SK-N-SH (cell line): ENCODE results near the gene PPP2R3B. TPM values are rescaled to one million over a fixed set of nuclear protein-coding genes. Genes with fewer than 3 reads are reported as not detected.

Experiments
- CTCF ChIA-PET: fragments of 300-600, 350-600 bp; formaldehyde crosslinking; extraction: SDS; loops from one replicate; lab custom pipeline; 2021; lab: Yijun Ruan, JAX
- POLR2A ChIA-PET: fragments of 350-600 bp; sonication (Branson Sonifier 250); formaldehyde crosslinking; extraction: SDS; loops from one replicate; lab custom pipeline; 2020; ENCODE audit warnings: antibody characterized with exemption, inconsistent platforms; lab: Yijun Ruan, JAX
- DNase-seq: peaks from one replicate; pipeline ENCODE4 v3.0.0; 2012
- H2AFZ ChIP-seq: fragments of 200-600 bp; sonication (generic); 2 replicates; pipeline ENCODE4 v1.8.1; 2016; ENCODE audit warnings: antibody characterized with exemption, mild to moderate bottlenecking, low read depth
- H3F3A ChIP-seq: fragments of 200-600 bp; sonication (generic); replicated peaks from 2 replicates; pipeline ENCODE3; 2016; ENCODE audit warnings: antibody characterized with exemption, mild to moderate bottlenecking; ENCODE audit not compliant: insufficient read depth
- H3K27ac ChIP-seq, 2 experiments: fragments of 200-500 bp in 1 of 2; fragments of 200-600 bp in 1 of 2; sonication (Bioruptor generic) in 1 of 2; sonication (generic), shearing (Covaris generic) in 1 of 2; 2 replicates each; pipeline versions ENCODE4 v1.5.1 to v1.6.1; 2014 to 2016; ENCODE audit warnings: low read depth in 2 of 2, inconsistent platforms in 1 of 2, low read length in 1 of 2, mild to moderate bottlenecking in 1 of 2, mixed read lengths in 1 of 2
- H3K27me3 ChIP-seq: fragments of 200-600 bp; sonication (generic), shearing (Covaris generic); 2 replicates; pipeline ENCODE4 v1.6.1; 2016; ENCODE audit warnings: mixed run types; ENCODE audit not compliant: insufficient read depth
- H3K36me3 ChIP-seq, 2 experiments: fragments of 200-500 bp in 1 of 2; fragments of 200-600 bp in 1 of 2; sonication (Bioruptor generic) in 1 of 2; sonication (generic) in 1 of 2; replicated peaks in 1 of 2; 2 replicates each; pipeline versions ENCODE3 to v1.5.1; 2014 to 2016; ENCODE audit warnings: low read length in 1 of 2, mild to moderate bottlenecking in 1 of 2; ENCODE audit not compliant: insufficient read depth in 2 of 2, control insufficient read depth in 1 of 2
- H3K4me1 ChIP-seq, 2 experiments: fragments of 200-500 bp in 1 of 2; fragments of 200-600 bp in 1 of 2; sonication (Bioruptor generic) in 1 of 2; sonication (generic), shearing (Covaris generic) in 1 of 2; 2 replicates each; pipeline versions ENCODE4 v1.5.1 to v1.6.1; 2014 to 2016; ENCODE audit warnings: low read depth in 1 of 2, low read length in 1 of 2, mixed run types in 1 of 2; ENCODE audit not compliant: insufficient read depth in 2 of 2, control insufficient read depth in 1 of 2
- H3K4me2 ChIP-seq: fragments of 200-600 bp; sonication (generic), shearing (Covaris generic); 2 replicates; pipeline ENCODE4 v1.6.1; 2017; ENCODE audit warnings: mixed run types
- H3K4me3 ChIP-seq, 2 experiments: fragments of 200-500 bp in 1 of 2; fragments of 200-600 bp in 1 of 2; sonication (Bioruptor generic) in 1 of 2; sonication (generic), shearing (Covaris generic) in 1 of 2; 2 replicates each; pipeline versions ENCODE4 v1.5.1 to v1.8.1; 2014 to 2016; ENCODE audit warnings: low read depth in 2 of 2, inconsistent platforms in 1 of 2, low read length in 1 of 2, mild to moderate bottlenecking in 1 of 2, mixed read lengths in 1 of 2, moderate library complexity in 1 of 2
- H3K79me2 ChIP-seq: fragments of 200-600 bp; sonication (generic); 2 replicates; pipeline ENCODE4 v1.8.1; 2017; ENCODE audit warnings: mild to moderate bottlenecking; ENCODE audit not compliant: insufficient read depth
- H3K9ac ChIP-seq: fragments of 200-600 bp; sonication (generic); 2 replicates; pipeline ENCODE4 v1.6.1; 2017; ENCODE audit warnings: mixed run types
- H3K9me2 ChIP-seq: fragments of 200-600 bp; sonication (generic); 2 replicates; pipeline ENCODE4 v1.6.1; 2017; ENCODE audit warnings: mixed run types
- H3K9me3 ChIP-seq: fragments of 200-600 bp; sonication (generic); 2 replicates; pipeline ENCODE4 v1.6.1; 2017; ENCODE audit warnings: mixed run types, mild to moderate bottlenecking, moderate library complexity
- H4K20me1 ChIP-seq: fragments of 200-600 bp; sonication (generic); 2 replicates; pipeline ENCODE4 v1.6.1; 2017; ENCODE audit warnings: mild to moderate bottlenecking, mixed run types; ENCODE audit not compliant: insufficient read depth
- CHD2 ChIP-seq: fragments of 150-350 bp; IDR thresholded peaks from 2 replicates; pipeline ENCODE4 v1.6.1; 2018; ENCODE audit warnings: low read length; ENCODE audit not compliant: partially characterized antibody
- ELF1 ChIP-seq: IDR thresholded peaks from 2 replicates; pipeline ENCODE4 v1.4.0; 2012
- FOXJ3 ChIP-seq: sonication (generic); formaldehyde crosslinking; IDR thresholded peaks from 2 replicates; pipeline ENCODE4 v1.5.1; 2020; ENCODE audit warnings: mild to moderate bottlenecking, missing genetic modification reagents
- GABPA ChIP-seq: IDR thresholded peaks from 2 replicates; pipeline ENCODE4 v1.4.0; 2012; ENCODE audit warnings: low read depth, mild to moderate bottlenecking
- IRF3 ChIP-seq: fragments of 150-350 bp; IDR thresholded peaks from 2 replicates; pipeline ENCODE4 v1.6.1; 2016; ENCODE audit warnings: mild to moderate bottlenecking, low read depth, low read length
- JUND ChIP-seq: IDR thresholded peaks from 2 replicates; pipeline ENCODE4 v1.4.0; 2012
- MAX ChIP-seq: IDR thresholded peaks from 2 replicates; pipeline ENCODE4 v1.4.0; 2012; ENCODE audit warnings: low read depth
- MEF2A ChIP-seq: IDR thresholded peaks from 2 replicates; pipeline ENCODE4 v1.4.0; 2012; ENCODE audit warnings: low read depth, borderline replicate concordance
- MXI1 ChIP-seq: IDR thresholded peaks from 2 replicates; pipeline ENCODE4 v1.6.1; 2012; ENCODE audit warnings: mild to moderate bottlenecking, low read depth, low read length, improper control_type of control experiment
- NFIC ChIP-seq: IDR thresholded peaks from 2 replicates; pipeline ENCODE4 v1.4.0; 2012; ENCODE audit warnings: borderline replicate concordance
- POLR2AphosphoS5 ChIP-seq: IDR thresholded peaks from 2 replicates; pipeline ENCODE4 v1.6.1; 2012; ENCODE audit warnings: low read depth, low read length
- RCOR1 ChIP-seq: fragments of 150-350 bp; IDR thresholded peaks from 2 replicates; pipeline ENCODE4 v1.6.1; 2017; ENCODE audit warnings: antibody characterized with exemption, low read length
- REST ChIP-seq: IDR thresholded peaks from 2 replicates; pipeline ENCODE4 v1.6.1; 2012; ENCODE audit warnings: mild to moderate bottlenecking, low read depth, low read length, moderate library complexity
- RXRA ChIP-seq: IDR thresholded peaks from 2 replicates; pipeline ENCODE4 v1.4.0; 2012; ENCODE audit warnings: low read depth, mild to moderate bottlenecking, borderline replicate concordance
- SIN3A ChIP-seq: IDR thresholded peaks from 2 replicates; pipeline ENCODE4 v1.6.1; 2012; ENCODE audit warnings: low read depth, mild to moderate bottlenecking, low read length, moderate library complexity, borderline replicate concordance
- TCF12 ChIP-seq: IDR thresholded peaks from 2 replicates; pipeline ENCODE4 v1.4.0; 2012
- USF1 ChIP-seq: IDR thresholded peaks from 2 replicates; pipeline ENCODE4 v1.4.0; 2012; ENCODE audit warnings: low read depth, borderline replicate concordance
- YY1 ChIP-seq: IDR thresholded peaks from 2 replicates; pipeline ENCODE4 v1.4.0; 2012; ENCODE audit warnings: low read depth, mild to moderate bottlenecking
- ZBTB33 ChIP-seq: IDR thresholded peaks from 2 replicates; pipeline ENCODE4 v1.4.0; 2012; ENCODE audit warnings: low read depth, borderline replicate concordance
- WGBS: methylation state at CpG from one replicate; pipeline ENCODE4 v1.1.6; 2017; ENCODE audit warnings: low lambda C conversion rate; 5-methylcytosine and 5-hydroxymethylcytosine counted together
- polyA plus RNA-seq, 3 experiments: library from polyadenylated mRNA; depleted of rRNA; stranded (reverse); fragments of >200 nt; gene quantifications; 2 replicates each; pipeline ENCODE4 v1.2.3, GENCODE V29; 2012

Gene PPP2R3B
- polyA plus RNA-seq, 1 of the 3 experiments (the other 2 are of a cell fraction): 19.4 TPM

- peak overlapping the region; percentile 43 for H2AFZ ChIP-seq
- H3K9me2 ChIP-seq: no peaks in the 10 kb centered on the region
- peaks cover 0 to 4% of the 10 kb centered on the region in 2 experiments; a peak in 2 of 4 replicates for H3K4me1 ChIP-seq
- H3K9ac ChIP-seq: no peak overlapping the region
- DNase-seq: no peak
- ChIA-PET POLR2A (no interaction called here), CTCF (no interaction called here)
- no peak for TF ChIP-seq YY1
- no peak for TF ChIP-seq MEF2A
- no peak for TF ChIP-seq ELF1
- TF ChIP-seq MAX: no peak
- TF ChIP-seq JUND: no peak
- no peak for TF ChIP-seq FOXJ3
- TF ChIP-seq TCF12: no peak
- TF ChIP-seq RXRA: no peak
- TF ChIP-seq USF1: no peak
- TF ChIP-seq NFIC: no peak
- no peak for TF ChIP-seq ZBTB33
- no peak for TF ChIP-seq IRF3
- no peak overlapping the region for H3K4me3 ChIP-seq
- peaks cover 5% of the 10 kb centered on the region; the same call in 1 of the 2 replicates for H3K79me2 ChIP-seq
- 90% methylated on average over 14 of the region's 14 CpGs for WGBS
- peaks cover 5% of the 10 kb centered on the region for H3F3A ChIP-seq
- peaks cover 10% of the 10 kb centered on the region; the same call in 1 of the 2 replicates for H3K9me3 ChIP-seq
- H3K36me3 ChIP-seq: peaks cover 2 to 18% of the 10 kb centered on the region in 2 experiments
- H3K27me3 ChIP-seq: no peaks in the 10 kb centered on the region
- no peaks in the 10 kb centered on the region for H4K20me1 ChIP-seq
- H3K4me2 ChIP-seq: no peak overlapping the region
- H3K27ac ChIP-seq: no peak overlapping the region; a peak in 1 of 4 replicates
These were observed 29.5 kb downstream of the PPP2R3B start for GRCh38 chrX:357035-357692.

GRCh38 chrX:356385-357034 is 30.2 kb downstream of the PPP2R3B start:
- Histone ChIP-seq H3K9me3 (peaks cover 10% of the 10 kb centered on the region; the same call in 1 of the 2 replicates), H4K20me1 (no peaks in the 10 kb centered on the region), H2AFZ (no peak overlapping the region), H3K4me3 (no peak overlapping the region), H3F3A (peaks cover 5% of the 10 kb centered on the region), H3K27me3 (no peaks in the 10 kb centered on the region), H3K4me1 (peaks cover 0 to 4% of the 10 kb centered on the region in 2 experiments; a peak in 2 of 4 replicates), H3K79me2 (peaks cover 5% of the 10 kb centered on the region; the same call in 1 of the 2 replicates), H3K27ac (no peak overlapping the region), H3K36me3 (peaks cover 2 to 18% of the 10 kb centered on the region in 2 experiments), H3K9ac (no peak overlapping the region), H3K4me2 (no peak overlapping the region), H3K9me2 (no peaks in the 10 kb centered on the region)
- CTCF ChIA-PET: no interaction called here
- 57% methylated on average over 16 of the region's 17 CpGs for WGBS
- POLR2A ChIA-PET: no interaction called here
- DNase-seq: no peak
- no peak for TF ChIP-seq USF1
- TF ChIP-seq RCOR1: no peak
- TF ChIP-seq MXI1: no peak
- TF ChIP-seq SIN3A: no peak
- TF ChIP-seq CHD2: no peak
- TF ChIP-seq REST: no peak
- no peak for TF ChIP-seq GABPA
- TF ChIP-seq TCF12: peak; percentile 99
- peak; percentile 70; the same call in 1 of the 2 replicates for TF ChIP-seq POLR2AphosphoS5
